Measurements from ENCODE around the gene METAP1D. TPM values are rescaled to one million over a fixed set of nuclear protein-coding genes. Genes with fewer than 3 reads are reported as not detected.

The METAP1D gene
- polyA plus RNA-seq, 1 of the 3 experiments (the other 2 are of a cell fraction): 10.3 TPM

DNA sequence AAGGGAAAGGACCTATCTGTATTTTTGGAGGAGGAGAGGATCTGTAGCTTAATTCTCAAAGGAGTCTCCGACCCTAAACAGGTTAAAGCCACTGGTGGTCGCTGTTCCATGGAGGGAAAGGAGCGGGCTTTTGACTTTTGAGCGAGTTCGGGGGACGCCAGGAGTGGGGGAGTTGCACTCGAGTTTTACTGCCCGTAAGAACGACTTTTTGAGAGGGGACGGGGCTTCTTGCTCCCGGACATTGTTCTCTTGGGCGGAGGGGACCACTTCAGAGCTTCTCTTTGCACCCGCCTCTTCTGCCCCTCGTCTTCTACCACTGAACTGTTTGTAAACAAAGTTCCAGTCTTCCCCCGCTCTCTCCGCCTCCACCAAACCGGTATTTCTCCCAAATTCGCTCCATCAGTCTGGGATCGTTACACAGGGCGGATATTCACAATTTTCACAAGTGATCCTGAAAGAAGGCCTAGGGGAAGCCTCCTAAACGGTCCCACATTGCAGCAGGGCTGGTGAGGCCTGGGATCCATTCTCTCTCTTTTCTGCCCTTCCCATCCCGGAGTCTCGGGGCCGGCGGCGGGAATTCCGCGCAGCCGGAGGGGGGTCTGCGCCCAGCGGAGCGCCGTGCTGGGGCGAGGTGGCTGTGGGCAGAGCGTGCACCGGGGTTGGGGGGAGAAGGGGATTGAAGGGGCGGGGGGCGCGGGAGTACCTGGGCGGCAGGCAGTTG, 96.3 kb downstream of the METAP1D start:
- Histone ChIP-seq H3K9me3 (no peaks in the 10 kb centered on the region), H3K36me3 (replicated peaks in 1 of 2; ENCODE audit: control insufficient read depth in 1 of 2, insufficient read depth in 2 of 2, low read length in 1 of 2) (no peaks in the 10 kb centered on the region), H3K27ac (ENCODE audit: low read depth in 2 of 2, low read length in 1 of 2) (no peak overlapping the region; a peak in 1 of 4 replicates), H3K4me2 (peak overlapping the region; percentile 90), H3K4me3 (ENCODE audit: low read depth in 2 of 2, low read length in 1 of 2) (peak overlapping the region in 1 of 2 experiments; percentile 34; a peak in 2 of 4 replicates), H2AFZ (ENCODE audit: low read depth) (peak overlapping the region; percentile 64; the same call in 1 of the 2 replicates), H3K9me2 (no peaks in the 10 kb centered on the region), H3K4me1 (ENCODE audit: control insufficient read depth in 1 of 2, insufficient read depth in 2 of 2, low read depth in 1 of 2, low read length in 1 of 2) (peaks cover 22% of the 10 kb centered on the region in 2 experiments), H3K79me2 (ENCODE audit: insufficient read depth) (no peaks in the 10 kb centered on the region), H3F3A (replicated peaks; ENCODE audit: insufficient read depth) (peaks cover 24% of the 10 kb centered on the region), H4K20me1 (ENCODE audit: insufficient read depth) (0 out of 2 replicates have a peak, but pooled peaks cover 18% of the 10 kb centered on the region), H3K9ac (no peak overlapping the region; the same call in 1 of the 2 replicates), H3K27me3 (ENCODE audit: insufficient read depth) (peaks cover 67% of the 10 kb centered on the region)
- DNase-seq: peak; percentile 55
- WGBS (ENCODE audit: low lambda C conversion rate): 25% methylated on average over 29 of the region's 40 CpGs
- ChIA-PET CTCF (interaction anchor here (0.8 to 2.4 kb wide), 11 partner anchors 8 to 392 kb away, joined by 3 to 14 read pairs (median 5); partner anchors contain the start of gene DLX1), POLR2A (no interaction called here)
- TF ChIP-seq CHD2 (IDR thresholded peaks at IDR 0.05; ENCODE audit: low read length, partially characterized antibody) (no peak), RAD21 (IDR thresholded peaks at IDR 0.05; ENCODE audit: low read length) (no peak), FOXJ3 (CRISPR knock-in tag; IDR thresholded peaks at IDR 0.05) (no peak), NFIC (IDR thresholded peaks at IDR 0.05; ENCODE audit: borderline replicate concordance) (no peak), FOXM1 (IDR thresholded peaks at IDR 0.05; ENCODE audit: low read depth) (no peak)
- TF ChIP-seq, protein P1, sequence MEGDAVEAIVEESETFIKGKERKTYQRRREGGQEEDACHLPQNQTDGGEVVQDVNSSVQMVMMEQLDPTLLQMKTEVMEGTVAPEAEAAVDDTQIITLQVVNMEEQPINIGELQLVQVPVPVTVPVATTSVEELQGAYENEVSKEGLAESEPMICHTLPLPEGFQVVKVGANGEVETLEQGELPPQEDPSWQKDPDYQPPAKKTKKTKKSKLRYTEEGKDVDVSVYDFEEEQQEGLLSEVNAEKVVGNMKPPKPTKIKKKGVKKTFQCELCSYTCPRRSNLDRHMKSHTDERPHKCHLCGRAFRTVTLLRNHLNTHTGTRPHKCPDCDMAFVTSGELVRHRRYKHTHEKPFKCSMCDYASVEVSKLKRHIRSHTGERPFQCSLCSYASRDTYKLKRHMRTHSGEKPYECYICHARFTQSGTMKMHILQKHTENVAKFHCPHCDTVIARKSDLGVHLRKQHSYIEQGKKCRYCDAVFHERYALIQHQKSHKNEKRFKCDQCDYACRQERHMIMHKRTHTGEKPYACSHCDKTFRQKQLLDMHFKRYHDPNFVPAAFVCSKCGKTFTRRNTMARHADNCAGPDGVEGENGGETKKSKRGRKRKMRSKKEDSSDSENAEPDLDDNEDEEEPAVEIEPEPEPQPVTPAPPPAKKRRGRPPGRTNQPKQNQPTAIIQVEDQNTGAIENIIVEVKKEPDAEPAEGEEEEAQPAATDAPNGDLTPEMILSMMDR (IDR thresholded peaks at IDR 0.05): peak; percentile 47
- TF ChIP-seq, protein P2, sequence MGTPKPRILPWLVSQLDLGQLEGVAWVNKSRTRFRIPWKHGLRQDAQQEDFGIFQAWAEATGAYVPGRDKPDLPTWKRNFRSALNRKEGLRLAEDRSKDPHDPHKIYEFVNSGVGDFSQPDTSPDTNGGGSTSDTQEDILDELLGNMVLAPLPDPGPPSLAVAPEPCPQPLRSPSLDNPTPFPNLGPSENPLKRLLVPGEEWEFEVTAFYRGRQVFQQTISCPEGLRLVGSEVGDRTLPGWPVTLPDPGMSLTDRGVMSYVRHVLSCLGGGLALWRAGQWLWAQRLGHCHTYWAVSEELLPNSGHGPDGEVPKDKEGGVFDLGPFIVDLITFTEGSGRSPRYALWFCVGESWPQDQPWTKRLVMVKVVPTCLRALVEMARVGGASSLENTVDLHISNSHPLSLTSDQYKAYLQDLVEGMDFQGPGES (IDR thresholded peaks at IDR 0.05; ENCODE audit: low read depth, low read length): no peak

DNA sequence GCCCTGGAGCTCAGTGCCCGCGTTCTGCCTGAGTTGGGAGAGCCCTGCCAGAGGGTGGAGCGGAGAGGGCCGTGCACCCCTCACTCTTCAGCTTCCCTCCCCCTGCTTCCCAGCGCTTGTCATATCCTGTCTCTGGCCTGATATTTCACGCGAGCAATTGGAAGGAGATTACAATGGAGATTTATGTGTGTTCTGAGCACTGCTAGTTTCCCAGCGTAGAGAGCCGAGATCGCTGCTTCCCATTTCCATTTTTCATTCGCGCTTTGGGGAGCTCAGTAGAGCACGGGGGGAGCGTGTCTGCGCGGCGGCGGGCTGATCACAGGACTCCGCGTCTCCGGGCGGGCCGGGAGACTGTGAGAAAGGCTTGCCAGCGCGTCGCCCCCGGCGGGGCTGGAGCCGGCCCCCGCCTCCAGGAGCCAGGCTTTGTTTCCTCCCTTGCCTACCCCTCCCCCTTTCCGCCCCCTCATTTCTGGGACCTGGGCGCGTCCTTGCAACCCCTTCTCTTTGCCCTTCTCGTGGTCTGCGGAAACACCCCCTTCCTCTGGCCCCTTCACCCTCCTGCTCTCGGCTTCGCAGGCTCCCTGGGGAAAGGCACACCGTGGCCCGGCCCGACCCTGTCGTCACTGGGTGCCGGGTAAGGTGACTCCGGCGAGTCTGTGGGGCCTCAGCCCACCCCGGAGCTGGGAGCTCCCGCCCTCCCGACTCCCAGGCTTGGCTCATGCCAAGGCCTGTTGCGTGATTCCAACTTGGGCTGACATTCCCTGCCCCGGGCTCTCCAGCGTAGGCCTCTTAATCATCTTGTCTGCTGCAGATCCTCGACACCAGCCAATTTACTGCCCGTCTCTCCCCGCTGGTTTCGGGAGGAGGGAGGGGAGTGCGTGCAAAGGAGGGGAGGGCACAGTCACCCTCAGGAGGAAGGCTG, 97.1 kb downstream of the METAP1D start:
- Histone ChIP-seq H3K36me3 (replicated peaks in 1 of 2; ENCODE audit: control insufficient read depth in 1 of 2, insufficient read depth in 2 of 2, low read length in 1 of 2) (no peaks in the 10 kb centered on the region), H3K27ac (ENCODE audit: low read depth in 2 of 2, low read length in 1 of 2) (peak overlapping the region in 1 of 2 experiments; percentile 48; a peak in 2 of 4 replicates), H3K4me3 (ENCODE audit: low read depth in 2 of 2, low read length in 1 of 2) (peak overlapping the region; percentile 29 to 44; a peak in 3 of 4 replicates), H3K4me2 (peak overlapping the region; percentile 90), H2AFZ (ENCODE audit: low read depth) (peak overlapping the region; percentile 64; the same call in 1 of the 2 replicates), H3K4me1 (ENCODE audit: control insufficient read depth in 1 of 2, insufficient read depth in 2 of 2, low read depth in 1 of 2, low read length in 1 of 2) (peaks cover 22 to 26% of the 10 kb centered on the region in 2 experiments), H3K9me2 (no peaks in the 10 kb centered on the region), H3K9ac (no peak overlapping the region; the same call in 1 of the 2 replicates), H3K9me3 (no peaks in the 10 kb centered on the region), H3K79me2 (ENCODE audit: insufficient read depth) (no peaks in the 10 kb centered on the region), H3F3A (replicated peaks; ENCODE audit: insufficient read depth) (peaks cover 24% of the 10 kb centered on the region), H3K27me3 (ENCODE audit: insufficient read depth) (peaks cover 69% of the 10 kb centered on the region), H4K20me1 (ENCODE audit: insufficient read depth) (0 out of 2 replicates have a peak, but pooled peaks cover 18% of the 10 kb centered on the region)
- CTCF ChIA-PET: interaction anchor here (1.0 to 2.4 kb wide), 4 partner anchors 9 to 393 kb away, joined by 3 to 14 read pairs (median 6); partner anchors contain the start of gene DLX1
- 17% methylated on average over 43 of the region's 55 CpGs for WGBS (ENCODE audit: low lambda C conversion rate)
- peak; percentile 65 for DNase-seq
- TF ChIP-seq, protein P3, sequence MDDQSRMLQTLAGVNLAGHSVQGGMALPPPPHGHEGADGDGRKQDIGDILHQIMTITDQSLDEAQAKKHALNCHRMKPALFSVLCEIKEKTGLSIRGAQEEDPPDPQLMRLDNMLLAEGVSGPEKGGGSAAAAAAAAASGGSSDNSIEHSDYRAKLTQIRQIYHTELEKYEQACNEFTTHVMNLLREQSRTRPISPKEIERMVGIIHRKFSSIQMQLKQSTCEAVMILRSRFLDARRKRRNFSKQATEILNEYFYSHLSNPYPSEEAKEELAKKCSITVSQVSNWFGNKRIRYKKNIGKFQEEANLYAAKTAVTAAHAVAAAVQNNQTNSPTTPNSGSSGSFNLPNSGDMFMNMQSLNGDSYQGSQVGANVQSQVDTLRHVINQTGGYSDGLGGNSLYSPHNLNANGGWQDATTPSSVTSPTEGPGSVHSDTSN (IDR thresholded peaks at IDR 0.05): 0 out of 2 replicates have a peak, but pooled peaks have one; percentile 29
- no peak for TF ChIP-seq FOXJ3 (CRISPR knock-in tag; IDR thresholded peaks at IDR 0.05)
- POLR2A ChIA-PET: no interaction called here

Measured in SK-N-SH (cell line).